GM18498 (cell line): Measurements from ENCODE around the gene OR14K1.
"Not testable (repeated sequence)": the region's sequence is repeated elsewhere in the genome, so short reads cannot be mapped to it uniquely, and the experiment has no call there.

Experiments
- ATAC-seq: cut with Tn5 transposase; IDR thresholded peaks from one replicate; pipeline ENCODE4 v1.9.1; 2021; ENCODE audit warnings: mild to moderate bottlenecking, moderate library complexity; ENCODE audit not compliant: unreplicated experiment

Gene OR14K1

DNA sequence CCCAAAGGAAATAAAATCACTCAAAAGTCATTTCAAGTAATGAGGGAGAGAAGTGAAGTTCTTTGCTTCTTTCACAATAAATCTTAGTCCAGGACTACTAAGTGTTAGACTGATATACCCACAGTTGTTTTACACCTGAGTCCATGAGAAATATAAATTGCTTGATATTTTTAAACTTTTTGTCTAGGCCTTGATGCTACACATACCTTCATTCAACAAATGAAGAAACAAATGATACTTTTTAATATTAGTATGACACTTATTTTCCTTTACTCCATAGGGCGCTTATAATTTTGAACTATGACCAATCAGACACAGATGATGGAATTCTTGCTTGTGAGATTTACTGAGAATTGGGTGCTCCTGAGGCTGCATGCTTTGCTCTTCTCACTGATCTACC lies at the start of gene OR14K1:
Gene OR14K1 (plus strand): TSS at position 301 of the 400 bp plus-strand sequence. CDS start 0 bp downstream, at position 301.
- ATAC-seq, result no peak

- ATAC-seq, result no peak
Measured at GRCh38 chr1:247701338-247701737, 37.1 kb upstream of the OR14K1 start.

- ATAC-seq, result not testable (repeated sequence)
Measured at GRCh38 chr1:247710681-247711080, 27.7 kb upstream of the OR14K1 start.

- ATAC-seq, result no peak
Measured at GRCh38 chr1:247713753-247714152, 24.7 kb upstream of the OR14K1 start.

DNA sequence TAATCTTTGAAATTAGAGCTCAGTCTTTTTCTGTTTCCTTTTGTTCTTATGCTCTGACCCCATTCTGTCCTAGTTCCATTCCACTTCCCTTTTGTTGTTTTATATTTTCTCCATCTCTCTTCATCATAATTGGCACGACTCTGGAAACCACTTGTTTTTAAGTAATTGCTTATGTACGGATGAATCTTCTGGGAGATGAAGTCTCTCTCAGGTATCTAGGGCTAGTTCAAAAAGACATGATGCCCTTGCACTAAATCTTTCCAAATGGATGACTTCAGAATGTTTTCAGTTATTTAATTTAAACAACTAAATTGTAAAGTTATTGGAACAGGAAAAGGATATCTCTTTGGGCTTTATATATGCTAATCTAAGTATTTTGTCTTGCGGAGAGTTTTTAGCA lies 21.9 kb upstream of the OR14K1 start, which contains the start of gene OR6F1:
Gene OR6F1 (minus strand): TSS at position 101 of the 400 bp plus-strand sequence. CDS start 3,891 bp downstream, outside the sequence.
- no peak for ATAC-seq

GRCh38 chr1:247721222-247721621 lies 17.2 kb upstream of the OR14K1 start:
- ATAC-seq, result no peak

DNA sequence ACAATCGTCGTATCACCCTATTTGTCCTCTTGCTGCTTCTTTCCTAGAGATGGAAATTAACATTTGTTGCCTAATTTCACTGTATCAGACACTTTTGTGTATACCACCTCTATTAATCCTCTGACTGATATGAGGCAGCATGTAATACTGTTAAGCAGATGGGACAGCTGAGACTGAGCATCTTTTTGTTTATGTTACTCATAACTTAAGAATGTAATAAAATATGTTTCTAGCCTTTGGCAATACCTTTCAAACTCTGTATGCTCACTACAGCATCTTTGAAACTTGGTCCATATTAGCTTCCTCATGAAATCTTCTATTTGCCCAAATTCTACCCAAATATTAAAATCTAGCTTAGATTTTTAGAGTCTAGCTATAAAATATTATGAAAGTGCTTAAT lies 2.3 kb downstream of the OR14K1 start:
- ATAC-seq, result no peak

- no peak for ATAC-seq
Measured at GRCh38 chr1:247741756-247742155, 3.3 kb downstream of the OR14K1 start.

DNA sequence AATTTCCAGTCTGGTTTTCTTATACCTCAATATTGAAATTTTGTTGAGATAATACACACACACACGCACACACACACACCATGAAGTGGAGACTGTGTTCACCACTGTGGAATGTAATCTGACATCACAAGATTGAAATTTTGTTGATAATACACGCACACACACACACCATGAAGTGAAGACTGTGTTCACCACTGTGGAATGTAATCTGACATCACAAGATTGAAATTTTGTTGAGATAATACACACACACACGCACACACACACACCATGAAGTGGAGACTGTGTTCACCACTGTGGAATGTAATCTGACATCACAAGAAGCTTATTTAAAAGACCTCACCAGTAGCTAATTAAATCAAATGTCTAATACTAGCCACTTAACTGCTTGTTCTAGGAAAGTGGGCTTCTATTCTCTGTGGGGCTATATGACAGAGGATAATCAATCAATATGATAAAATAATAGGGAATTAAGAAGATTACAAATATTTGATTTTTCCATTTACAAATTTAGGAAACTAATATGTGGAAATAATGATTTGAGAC lies 3.9 kb downstream of the OR14K1 start:
- ATAC-seq, result not testable (repeated sequence)

- ATAC-seq, result no peak
Measured at GRCh38 chr1:247746391-247746935, 8.0 kb downstream of the OR14K1 start.

DNA sequence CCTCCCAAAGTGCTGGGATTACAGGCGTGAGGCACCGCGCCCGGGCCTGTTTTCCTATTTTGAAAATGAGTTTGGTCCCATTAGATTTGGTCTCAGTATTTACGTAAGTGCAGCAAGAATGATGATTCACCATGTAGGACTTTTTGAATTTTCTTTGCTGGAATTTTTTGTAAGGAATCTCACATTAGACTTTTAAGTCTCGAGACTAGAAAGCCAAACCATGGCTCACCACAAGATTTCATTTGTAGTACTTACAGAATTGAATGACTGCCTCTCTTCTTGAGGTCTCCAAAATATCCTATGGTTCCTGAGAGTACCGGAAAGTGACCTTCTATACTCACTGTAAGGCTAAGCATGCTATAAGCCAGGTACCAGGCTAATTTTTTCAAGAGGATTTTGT lies 9.2 kb downstream of the OR14K1 start:
- ATAC-seq, result no peak

DNA sequence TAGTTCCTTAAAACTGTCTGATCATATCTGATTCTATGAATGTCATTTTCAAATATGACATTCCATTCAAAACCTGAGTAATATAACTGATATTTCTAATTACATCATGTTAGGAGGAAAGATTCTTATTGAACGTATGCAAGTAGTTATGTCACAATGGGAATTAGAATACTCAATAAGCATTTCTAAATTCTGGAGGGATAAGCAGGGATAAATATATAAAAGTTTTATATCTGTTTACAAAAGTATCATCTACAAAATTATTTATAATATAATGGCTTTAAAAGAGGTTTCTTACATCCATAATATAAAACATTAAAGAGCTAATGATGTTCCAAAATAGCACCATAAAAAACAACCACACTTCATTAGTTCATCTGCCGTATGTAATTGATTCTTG lies 9.6 kb downstream of the OR14K1 start, which contains the start of gene OR14A2:
Gene OR14A2 (minus strand): TSS at position 101 of the 400 bp plus-strand sequence.
- ATAC-seq, result no peak

- no peak for ATAC-seq
Measured at GRCh38 chr1:247749870-247750269, 11.5 kb downstream of the OR14K1 start.

DNA sequence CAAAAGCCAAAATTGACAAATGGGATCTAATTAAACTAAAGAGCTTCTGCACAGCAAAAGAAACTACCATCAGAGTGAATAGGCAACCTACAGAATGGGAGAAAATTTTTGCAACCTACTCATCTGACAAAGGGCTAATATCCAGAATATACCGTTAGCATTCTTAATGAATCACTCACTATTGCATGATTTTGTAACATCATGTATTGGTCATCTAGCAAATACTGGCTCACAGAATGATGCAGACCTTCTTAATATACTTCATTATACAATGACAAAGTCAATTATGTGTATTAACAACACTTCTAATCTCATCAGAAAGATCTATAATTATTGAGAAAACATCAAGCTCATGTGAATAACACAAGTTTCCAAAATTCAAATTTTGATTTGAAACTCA lies 15.9 kb downstream of the OR14K1 start:
- not testable (repeated sequence) for ATAC-seq

DNA sequence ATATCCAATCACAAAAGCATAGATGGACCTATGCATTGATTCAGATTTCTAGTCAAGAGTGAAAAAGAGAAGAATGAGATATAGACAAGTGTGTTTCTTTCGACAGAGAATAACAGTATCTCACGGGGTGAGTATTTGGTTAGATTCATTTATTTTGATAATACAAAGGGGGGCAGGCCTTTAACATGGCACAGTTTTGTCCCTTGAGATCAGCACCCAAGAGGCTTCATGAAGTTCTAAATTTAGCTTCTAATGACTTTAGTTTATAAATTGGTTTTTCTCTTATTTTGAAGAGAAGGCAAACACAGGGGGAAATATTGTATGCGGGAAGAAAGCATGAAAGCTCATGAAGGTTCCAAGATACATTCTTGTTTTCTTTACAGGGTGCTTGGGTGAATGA lies 22.0 kb downstream of the OR14K1 start, which contains the start of gene OR1C1:
Gene OR1C1 (minus strand): TSS at position 101 of the 400 bp plus-strand sequence. CDS start 2,150 bp downstream, outside the sequence.
- no peak for ATAC-seq

DNA sequence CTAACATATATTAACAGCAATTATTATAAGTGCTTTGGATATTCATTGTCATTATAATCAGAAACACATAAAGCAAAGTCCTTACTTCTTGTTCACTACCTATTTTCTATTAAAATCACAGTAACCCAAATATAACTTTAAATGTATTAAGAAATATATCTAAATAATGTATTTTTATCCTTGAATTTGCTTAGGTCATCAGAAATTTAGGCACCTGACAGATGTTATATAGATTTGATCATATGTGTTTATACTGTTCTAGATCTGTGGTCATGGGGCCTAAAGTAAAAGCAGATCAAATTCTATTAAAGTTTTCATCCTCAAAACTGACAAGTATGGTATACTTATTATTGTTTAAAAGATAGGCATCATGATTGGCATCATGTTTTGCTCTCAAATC lies 31.2 kb downstream of the OR14K1 start:
- ATAC-seq, result no peak
